Measurements from ENCODE around the gene ELL3.
"Not testable (repeated sequence)": the region's sequence is repeated elsewhere in the genome, so short reads cannot be mapped to it uniquely, and the experiment has no call there.

The ELL3 gene

DNA sequence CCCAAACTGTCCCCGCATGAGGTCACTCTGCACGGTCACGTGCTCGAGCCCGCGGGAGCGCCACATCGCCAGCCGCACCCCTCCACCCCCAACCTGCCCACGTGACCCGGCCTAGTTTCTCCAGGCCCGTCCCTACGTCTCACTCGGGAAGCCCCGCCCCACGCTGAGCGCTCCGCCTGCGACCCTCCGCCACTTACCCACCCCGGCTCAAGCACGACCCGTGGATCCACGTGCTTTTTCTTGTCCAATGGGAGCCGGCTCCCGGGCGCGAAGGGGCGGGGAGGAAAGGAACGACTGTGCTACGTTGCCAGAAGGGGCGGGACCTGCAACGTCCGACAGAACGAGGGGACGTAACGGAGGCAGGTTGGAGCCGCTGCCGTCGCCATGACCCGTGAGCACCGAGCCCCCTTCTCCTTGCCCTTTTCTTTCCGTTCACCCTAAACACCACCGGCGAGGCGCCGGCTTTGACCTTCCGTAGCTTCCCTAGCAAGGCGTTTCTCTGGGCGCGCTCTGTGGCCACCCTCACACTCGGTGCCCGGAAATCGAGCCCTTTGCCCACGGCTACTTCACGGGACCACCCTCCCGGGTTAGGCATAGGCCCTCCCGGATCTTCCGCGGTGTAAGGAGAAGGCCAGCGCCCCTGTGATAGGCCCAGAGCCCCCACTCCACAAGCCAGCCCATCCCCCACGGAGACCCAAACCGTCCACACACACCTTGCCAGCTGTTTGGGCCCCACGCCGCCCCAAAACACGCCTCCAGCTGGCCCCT lies 15.4 kb upstream of the ELL3 start, which contains the start of gene SERF2:
Gene SERF2 (plus strand): TSS at position 328 of the 768 bp plus-strand sequence. CDS start 57 bp downstream, at position 385.
- peak; percentile 67 for FAIRE-seq
- DNase-seq (ENCODE audit: low spot score), result peak; percentile 99

DNA sequence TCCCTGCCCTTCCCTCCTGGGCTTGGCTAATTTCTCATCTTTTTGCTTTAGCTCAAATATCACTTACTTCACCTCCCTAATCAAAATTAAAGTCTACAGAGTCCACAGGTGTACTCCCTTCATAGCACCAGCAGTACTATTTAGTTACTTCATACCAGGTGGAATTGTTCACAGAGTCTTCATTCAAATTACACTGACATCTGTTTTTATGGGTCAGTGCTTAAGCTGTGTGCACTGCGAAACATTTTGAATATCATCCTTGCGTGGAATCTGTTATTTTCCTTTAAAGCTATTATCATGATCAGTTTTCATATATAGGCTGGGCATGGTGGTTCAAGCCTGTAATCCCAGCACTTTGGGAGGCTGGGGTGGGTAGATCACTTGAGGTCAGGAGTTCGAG lies 12.6 kb upstream of the ELL3 start:
- FAIRE-seq, result no peak
- no peak for DNase-seq (ENCODE audit: low spot score)

DNA sequence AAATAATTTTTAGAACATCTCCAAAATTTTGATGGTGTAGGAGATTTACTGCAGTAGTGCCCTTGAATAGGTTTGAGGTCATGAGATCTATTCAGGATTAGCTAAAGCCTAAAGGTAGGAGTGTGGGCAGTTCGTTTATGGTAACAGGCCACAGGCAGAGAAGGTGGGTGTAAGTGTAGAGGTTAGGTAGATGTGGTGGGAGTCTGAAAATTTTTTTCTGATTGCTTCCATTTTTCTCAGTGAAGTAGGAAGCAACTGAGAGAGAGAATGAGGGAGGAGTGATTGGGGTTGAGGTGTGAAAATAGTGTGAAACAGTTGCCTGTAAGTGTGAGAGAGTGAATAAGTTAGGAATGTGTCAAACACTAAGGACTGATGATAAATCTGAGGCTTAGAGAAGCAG lies 2.2 kb upstream of the ELL3 start:
- FAIRE-seq (no peak), DNase-seq (ENCODE audit: low spot score) (no peak)

- no peak for DNase-seq (ENCODE audit: low spot score)
- no peak for FAIRE-seq
These were observed 625 bp upstream of the ELL3 start for GRCh38 chr15:43777267-43777914.

DNA sequence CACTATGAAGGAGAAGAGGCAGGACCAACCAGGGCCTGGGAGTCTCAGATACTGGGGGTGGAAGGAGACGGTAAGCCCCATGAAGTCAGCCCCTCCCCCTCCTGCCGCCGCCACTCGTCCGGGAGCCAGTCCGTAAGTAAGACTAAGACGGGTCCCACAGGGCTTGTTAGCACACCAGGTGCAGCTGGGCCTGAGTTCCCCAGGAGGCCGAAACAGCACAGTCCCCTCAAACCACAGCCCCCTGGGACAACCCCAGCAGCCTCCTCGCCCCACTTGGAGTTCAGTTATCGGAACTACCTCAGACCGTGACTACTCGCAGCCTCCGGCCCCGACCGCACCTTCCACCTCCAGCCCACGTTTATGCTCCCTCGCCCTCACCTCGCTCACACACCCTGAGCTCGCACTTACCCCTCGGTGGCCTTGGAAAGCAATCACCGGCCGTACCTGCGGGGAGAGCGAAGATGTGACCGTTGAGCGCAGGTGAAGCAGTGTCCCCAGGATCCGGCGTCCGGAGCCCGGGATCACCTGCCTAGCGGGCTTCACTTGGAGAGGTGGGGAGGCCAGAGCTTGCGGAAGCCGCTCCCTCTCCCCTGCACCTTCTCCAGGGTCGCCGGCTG lies 557 bp downstream of the ELL3 start:
- DNase-seq (ENCODE audit: low spot score) (no peak), FAIRE-seq (no peak)

DNA sequence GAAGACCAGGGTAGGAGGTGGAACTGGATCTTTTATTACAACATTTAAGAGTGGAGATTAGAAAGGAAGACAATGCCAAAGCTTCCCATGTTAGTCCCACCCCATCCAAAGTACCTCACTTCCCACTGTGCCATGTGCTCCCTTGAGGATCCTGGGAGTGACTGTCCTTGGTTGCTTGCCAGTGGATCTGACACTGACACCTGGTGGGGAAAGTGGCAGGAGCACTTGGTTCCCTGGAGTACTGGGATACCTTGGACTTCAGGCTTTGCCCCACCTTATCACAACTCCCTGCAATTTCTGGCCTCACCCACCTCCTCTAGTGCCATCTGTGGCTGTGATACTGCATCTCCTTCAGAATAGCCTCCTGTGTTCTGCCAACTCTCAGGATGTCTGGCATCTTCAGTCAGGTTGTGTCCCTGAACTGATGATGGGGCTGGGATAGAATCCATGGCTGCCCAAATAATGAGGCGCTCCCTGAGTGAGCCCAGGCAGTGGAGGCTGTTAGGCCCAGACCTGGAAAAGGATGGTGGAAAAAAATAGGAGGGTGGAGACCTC lies 1.3 kb downstream of the ELL3 start:
- peak; percentile 49 for DNase-seq (ENCODE audit: low spot score)
- FAIRE-seq, result no peak

- DNase-seq (ENCODE audit: low spot score) (no peak), FAIRE-seq (no peak)
These were observed 2.7 kb downstream of the ELL3 start for GRCh38 chr15:43774062-43774461.

DNA sequence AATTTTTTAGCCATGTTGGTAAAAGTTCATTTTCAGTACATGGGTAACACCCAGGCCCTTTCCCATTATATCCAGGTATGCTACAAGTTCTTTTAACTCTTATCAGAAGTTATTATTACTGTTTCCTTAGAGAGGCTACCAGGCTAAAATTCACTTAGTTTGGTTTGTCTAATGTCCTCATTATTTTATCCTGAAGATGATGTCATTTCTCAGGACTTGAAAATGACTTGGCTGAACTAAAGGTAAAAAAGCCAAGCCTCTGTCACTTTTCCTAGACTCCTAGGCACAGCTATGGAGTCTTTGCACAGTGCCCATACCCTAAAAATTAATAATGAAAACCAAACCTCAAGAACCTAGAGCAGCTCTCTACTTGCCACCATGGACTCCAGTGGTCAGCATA lies 4.1 kb downstream of the ELL3 start:
- DNase-seq (ENCODE audit: low spot score) (no peak), FAIRE-seq (no peak)

DNA sequence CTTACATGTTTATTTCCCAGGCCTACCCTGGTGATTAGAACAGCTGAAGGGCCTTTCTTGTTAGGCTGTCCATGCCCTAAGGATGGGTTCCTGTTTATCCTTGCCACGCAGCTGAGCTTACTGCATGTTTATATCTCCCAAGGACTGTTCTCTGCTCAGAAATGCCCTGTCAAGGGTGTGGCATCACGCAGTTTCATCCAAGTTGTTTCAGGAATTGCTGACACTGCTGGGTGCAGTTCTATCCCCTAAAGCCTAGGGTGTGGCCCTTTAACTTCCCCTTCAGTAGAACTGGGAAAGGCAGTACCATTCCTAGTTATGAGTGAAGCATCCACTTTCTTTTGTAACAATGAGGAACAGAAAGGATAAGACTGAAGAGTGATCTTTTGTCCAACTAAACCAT lies 5.0 kb downstream of the ELL3 start:
- no peak for DNase-seq (ENCODE audit: low spot score)
- FAIRE-seq, result no peak

GRCh38 chr15:43769584-43770228 lies 7.1 kb downstream of the ELL3 start:
- DNase-seq (ENCODE audit: low spot score) (peak; percentile 56), FAIRE-seq (no peak)

DNA sequence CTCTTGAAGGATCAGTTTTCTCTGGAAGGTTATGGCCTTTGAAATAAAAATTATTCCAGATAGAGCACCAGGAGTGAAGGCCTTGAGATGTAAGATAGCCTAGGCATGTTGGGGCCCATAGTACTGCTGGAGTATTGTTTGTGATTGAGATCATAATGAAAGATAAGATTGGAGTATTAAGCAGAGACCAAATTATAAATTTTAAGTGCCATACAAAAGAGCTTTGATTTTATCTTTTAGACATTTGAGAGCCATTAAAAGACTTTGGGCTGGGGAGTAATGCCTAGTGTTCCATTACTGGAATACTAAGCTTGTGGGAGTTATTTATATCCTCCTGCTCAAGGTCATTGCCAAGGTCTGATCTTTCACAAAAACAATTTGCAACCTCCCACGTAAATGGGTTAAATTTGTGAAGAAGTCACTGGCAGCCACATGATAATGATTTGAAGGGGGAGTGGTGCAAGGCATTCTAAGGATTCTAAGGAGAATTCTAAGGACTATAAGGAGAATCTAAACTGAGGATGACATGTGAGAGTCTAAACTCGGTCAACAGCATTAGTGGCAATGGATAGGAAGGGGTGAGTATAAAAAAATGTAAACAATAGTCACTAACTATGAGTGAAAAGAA lies 12.8 kb downstream of the ELL3 start:
- no peak for DNase-seq (ENCODE audit: low spot score)
- FAIRE-seq, result no peak

- DNase-seq (ENCODE audit: low spot score) (no peak), FAIRE-seq (no peak)
These were observed 13.9 kb downstream of the ELL3 start for GRCh38 chr15:43762824-43763223.

- no peak for DNase-seq (ENCODE audit: low spot score)
- no peak for FAIRE-seq
These were observed 24.9 kb downstream of the ELL3 start for GRCh38 chr15:43751885-43752284.

GRCh38 chr15:43749690-43750345 lies 26.9 kb downstream of the ELL3 start:
- FAIRE-seq, result no peak
- DNase-seq (ENCODE audit: low spot score), result no peak

DNA sequence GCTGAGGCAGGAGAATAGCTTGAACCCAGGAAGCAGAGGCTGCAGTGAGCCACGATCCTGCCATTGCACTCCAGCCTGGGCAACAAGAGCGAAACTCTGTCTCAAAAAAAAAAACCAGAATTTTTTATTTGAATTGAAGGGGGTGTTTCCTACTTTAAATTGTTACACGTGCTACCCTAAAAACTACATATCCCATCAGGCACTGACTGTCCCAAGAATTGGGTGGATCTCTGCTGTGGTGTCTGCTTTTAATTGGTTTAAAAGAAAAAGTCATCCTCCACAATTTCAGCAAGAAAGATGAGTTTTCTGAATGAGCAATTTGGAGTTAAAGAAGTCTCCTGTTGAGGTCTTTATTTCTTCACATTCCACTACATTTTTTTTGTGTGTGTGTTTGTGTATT lies 28.4 kb downstream of the ELL3 start:
- no peak for FAIRE-seq
- no peak for DNase-seq (ENCODE audit: low spot score)

DNA sequence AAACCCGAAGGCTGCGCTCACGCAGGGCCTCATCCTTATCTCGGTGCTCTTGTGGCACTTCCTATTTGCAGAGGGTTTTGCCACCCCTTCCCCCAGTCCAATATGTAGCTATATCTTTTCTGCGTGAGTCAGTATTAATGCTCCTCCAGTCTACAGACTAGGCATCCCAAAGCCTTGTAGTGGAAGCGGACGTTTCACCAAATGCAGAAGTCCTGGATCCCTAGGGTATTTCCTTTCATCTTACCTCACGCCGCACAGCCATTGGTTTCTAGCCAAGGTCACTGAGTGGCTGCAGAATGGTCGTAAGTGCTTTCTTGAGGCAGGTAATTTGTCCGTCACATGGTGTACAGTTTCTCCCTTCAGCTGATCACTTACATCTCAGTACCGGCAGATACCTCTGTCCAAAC lies 29.9 kb downstream of the ELL3 start:
- DNase-seq (ENCODE audit: low spot score); FAIRE-seq: not testable (repeated sequence)

GRCh38 chr15:43746245-43746902 lies 30.4 kb downstream of the ELL3 start, which contains the start of gene PDIA3:
Gene PDIA3 (plus strand): TSS chr15:43746438. CDS start chr15:43746540, 102 bp downstream.
- DNase-seq (ENCODE audit: low spot score), result peak; percentile 96
- not testable (repeated sequence) for FAIRE-seq

DNA sequence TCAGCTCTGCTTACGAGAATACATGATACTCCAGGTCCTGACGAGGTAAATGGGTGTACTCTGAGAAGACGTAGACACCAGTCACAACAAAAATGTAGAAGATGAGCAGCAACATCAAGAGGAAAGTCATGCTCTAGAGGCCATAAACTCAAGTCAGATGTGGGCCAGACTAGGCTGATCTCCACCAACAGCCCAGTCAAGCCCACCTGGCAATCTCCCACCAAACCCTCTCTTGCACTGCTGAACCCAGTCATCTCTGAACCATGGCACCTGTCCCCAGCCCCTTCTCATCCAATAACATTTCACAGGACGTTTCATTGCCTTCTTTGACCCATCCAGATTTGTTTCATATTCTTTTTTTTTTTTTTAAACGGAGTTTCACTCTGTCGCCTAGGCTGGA lies 41.4 kb downstream of the ELL3 start:
- FAIRE-seq, result no peak

DNA sequence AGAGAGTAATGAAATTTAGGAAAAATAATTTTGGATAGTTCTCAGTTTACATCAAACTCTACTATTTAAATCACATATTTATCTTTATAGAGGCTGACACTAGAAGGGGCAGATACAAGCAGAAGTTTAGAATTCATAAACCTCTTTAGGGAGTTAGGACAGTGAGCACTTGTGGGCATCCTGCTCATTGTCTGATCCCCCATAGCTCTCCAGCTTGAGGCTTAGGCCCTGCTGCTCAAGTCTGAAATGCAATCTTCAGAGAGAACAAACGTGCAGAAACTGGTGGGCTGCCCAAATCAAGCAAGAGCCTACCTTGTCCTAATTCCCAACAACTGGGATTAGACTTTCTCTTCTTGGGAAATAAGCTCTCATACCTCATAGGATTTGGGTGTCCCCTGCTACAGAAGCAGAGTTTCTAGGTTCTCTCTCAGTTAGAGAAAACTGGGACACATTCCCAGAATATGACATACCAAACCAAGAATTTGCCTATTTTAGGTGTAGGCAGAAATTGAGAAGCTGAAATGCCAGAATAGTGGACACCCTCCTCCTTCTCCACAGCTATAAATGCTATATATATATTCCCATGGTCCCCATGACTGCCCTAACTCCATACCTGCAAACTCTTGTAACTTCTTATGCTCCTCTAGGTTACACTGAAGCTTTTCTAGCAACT lies 48.6 kb downstream of the ELL3 start:
- not testable (repeated sequence) for FAIRE-seq; DNase-seq (ENCODE audit: low spot score)

More for the DNA sequence above, 41.4 kb downstream of the ELL3 start:
- no peak for DNase-seq (ENCODE audit: low spot score)

All from urothelium cell line (cell line).